HG03565 (cell line): ENCODE measurements around the gene CRYBG2.
"Not testable (repeated sequence)": the region's sequence is repeated elsewhere in the genome, so short reads cannot be mapped to it uniquely, and the experiment has no call there.

Source experiments
- ATAC-seq: cut with Tn5 transposase; IDR thresholded peaks from one replicate; pipeline ENCODE4 v1.9.1; 2021; ENCODE audit warnings: mild to moderate bottlenecking, moderate library complexity; ENCODE audit not compliant: unreplicated experiment

CRYBG2 gene

DNA sequence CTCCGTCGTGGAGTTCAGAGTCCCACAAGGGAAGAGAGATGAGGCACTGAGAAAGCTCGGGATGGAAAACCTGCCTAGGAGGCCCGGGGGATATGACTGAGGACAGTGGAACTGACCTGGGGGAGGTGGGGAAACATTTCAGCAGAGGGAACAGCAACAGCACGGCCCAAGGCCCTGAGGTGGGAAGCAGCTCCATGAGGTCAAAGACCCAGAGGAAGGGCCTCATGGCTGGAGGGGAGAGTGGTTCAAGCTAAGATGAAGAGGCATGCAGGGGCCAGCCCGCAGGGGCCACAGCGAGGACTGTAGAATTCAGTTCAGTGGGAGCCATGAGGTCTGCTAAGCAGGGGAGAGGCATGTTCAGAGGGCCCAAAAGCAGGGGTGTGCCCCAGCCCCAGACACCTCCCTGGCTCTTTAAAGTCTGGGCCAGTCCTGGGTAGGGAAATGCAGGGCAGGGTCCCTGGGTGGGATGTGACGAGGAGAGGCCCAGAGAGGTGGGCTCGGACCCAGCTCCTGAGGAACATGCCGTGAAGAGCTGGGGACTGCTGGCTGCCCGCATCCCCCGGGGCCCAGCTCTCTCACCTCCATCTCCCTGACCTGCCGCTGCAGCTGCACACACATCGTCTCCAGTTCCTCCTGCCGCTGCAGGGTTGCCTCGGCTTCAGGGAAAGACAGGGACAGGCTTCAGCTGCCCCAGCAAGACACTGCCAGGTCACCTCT is 57.4 kb downstream of the CRYBG2 start:
- no peak for ATAC-seq

DNA sequence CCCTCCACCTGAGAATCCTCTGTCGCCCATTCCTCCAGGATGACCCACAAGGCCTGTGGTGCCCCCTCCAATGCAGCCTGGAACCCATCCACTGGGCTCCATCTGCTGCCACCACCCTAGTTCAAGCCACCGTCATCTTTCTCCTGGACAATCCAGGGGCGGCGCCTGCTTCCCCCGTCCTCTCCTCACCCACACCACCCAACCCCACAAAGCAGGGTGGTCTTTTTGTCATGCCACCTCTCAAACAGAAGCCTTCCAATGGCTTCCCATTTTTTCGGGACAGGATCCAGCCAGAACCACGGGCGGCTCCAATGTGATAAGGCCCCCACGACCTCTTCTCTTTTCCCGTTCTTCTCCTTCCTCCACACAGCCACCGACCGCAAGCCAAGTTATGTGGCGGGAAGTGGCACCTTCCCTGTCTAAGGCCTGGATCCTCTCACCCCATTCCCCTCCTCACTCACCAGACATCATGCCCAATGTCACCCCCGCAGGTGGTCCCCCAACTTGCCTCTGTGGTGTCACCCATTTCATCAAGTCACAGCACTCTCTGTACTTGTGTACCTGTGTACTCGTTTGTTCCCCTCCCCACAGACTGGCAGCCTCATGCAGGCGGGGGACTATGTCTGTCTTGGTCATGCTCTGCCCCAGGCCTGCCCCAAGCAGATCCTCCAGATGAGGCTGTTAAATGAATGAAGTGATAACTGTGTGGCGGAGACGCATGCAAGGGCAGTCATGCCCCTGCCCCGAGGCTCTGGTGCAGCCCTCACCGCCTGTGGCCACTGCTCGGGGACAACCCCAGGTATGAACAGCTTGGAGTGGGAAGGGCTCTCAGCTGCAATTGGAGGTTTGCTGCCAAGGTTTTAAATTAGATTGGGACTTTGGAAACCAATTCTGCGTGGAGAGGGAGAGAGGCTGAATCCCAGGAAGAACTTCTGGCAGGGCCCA is 58.5 kb downstream of the CRYBG2 start:
- no peak for ATAC-seq

DNA sequence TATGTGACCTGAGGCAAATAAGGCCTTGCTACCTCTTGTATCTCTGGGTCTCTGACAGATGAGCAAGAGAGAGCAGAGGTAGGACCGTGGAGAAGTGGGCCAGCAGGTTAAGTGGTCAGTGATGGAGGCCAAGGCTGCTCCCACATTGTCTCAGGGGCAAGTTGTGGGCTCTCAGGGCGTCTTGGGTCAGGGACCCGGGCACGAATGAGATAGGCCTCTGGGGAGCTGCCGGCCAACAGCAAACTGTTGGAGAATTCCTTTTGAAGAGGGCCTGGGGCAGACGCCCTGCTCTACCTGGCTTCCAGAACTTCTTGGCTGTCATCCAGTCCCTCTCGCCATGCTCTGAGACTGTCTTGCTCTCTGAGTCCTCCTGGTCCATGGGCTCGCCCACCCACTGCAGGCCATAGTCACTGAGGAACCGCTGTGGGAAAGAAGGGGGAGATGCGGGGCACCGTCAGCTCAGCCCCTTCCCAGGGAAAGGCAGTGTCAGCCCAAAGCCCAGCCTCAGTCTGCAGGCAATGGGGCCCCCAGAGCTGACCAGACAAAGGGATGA is 59.9 kb downstream of the CRYBG2 start:
- no peak for ATAC-seq

DNA sequence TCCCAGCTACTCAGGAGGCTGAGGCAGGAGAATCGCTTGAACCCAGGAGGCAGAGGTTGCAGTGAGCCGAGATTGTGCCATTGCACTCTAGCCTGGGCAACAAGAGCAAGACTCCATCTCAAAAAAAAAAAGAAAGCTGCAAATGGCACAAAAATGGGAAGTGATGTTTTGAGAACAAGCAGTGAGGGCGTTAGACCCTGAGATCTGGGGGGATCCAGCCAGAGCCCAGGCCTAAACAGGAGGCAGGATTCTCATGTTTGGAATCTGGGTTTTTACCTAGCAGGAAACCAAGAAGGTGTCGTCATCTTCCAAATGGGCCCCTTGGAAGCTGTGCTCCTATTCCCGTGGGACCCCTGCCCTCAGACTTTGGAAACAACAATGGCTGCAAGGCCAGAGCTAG is 61.2 kb downstream of the CRYBG2 start:
- ATAC-seq = not testable (repeated sequence)

DNA sequence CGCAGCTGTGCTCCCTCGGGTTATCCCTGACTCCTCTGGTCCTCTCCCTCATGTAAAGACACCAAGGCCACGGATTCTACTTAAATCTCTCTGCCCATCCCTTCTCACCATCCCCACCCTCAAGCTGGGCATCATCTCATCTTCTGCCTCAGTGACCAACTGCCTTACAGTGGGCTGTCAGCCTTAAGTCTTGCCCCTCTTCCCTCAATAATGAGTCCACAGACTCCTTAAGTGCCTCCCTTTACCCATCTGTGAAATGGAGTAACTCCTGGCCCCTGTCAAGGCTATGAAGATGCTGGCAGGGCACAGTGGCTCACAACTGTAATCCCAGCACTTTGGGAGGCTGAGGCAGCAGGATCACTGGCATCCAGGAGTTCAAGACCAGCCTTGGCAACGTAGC is 62.0 kb downstream of the CRYBG2 start:
- no peak for ATAC-seq

DNA sequence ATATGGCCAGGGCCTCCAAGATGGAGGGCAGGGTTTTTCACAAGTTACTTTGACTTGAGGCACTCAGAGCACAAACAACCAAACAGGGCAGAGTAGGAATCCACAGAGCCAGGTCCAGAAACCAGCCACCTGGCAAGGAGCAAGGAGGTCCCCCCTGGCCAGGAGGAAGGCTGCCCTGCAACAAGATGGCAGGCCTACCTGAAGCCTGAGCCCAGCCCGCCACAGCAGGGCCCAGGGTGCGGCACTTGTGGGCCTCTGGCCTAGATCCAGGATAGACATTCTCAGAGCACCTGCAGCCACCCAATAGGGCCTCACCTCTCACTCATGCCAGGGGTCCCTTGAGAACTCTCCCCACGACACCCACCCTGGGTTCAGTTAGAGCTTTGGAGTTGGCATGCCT is 62.5 kb downstream of the CRYBG2 start:
- ATAC-seq = no peak

DNA sequence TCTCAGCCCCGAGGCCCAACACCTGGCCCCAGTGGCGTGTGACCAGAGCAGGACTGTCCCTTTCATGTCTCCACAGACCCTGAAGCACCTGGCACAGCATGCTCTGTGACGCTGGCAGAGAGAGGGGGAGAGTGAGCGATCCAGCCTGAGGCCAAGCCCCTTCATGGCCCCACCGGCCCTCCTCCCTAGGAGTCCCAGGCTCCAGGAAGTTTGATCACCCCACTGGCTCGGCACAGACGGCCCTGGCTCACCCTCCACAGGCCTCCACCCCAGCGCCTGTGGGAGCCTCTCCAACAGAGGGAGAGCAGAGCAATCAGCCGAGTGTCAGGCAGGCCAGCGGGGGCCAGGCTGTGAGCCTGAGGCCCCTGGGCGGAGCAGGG is 63.1 kb downstream of the CRYBG2 start:
- no peak for ATAC-seq

DNA sequence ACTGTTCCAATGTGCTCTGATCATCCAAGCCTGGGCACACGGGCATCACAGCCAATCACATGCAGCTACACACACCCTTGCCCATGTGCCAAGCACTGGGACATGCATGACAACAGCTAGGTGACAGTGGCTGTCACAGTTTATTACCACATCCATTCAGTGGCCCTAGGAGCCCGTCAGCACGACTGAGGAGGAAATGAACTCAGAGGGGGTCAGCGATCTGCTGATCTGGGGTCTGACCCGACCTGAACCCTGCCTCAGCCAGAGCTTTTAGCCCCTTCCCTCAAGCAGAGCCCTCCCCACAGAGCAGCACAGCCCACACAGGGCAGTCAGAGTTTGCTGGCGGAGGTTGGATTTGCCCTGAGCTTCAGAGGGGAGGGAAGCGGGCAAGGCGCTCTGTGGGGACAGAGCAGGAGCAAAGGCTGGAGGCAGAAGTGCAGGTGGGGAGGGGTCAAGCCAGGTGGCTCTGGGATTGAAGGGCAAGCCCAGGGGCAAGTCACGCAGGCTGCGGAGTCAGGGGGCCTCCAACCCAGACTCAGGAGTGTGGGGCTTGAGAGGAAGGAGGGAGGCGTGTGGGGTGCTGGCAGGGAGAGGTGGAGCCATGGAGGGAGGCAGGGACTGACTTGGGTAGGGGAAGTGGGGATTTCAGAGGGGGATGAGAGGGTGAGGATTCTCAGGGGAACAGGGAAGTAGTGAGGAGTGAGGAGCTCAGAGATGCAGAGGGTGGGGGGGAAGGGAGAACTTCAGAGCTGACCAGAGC is 63.6 kb downstream of the CRYBG2 start:
- no peak for ATAC-seq

DNA sequence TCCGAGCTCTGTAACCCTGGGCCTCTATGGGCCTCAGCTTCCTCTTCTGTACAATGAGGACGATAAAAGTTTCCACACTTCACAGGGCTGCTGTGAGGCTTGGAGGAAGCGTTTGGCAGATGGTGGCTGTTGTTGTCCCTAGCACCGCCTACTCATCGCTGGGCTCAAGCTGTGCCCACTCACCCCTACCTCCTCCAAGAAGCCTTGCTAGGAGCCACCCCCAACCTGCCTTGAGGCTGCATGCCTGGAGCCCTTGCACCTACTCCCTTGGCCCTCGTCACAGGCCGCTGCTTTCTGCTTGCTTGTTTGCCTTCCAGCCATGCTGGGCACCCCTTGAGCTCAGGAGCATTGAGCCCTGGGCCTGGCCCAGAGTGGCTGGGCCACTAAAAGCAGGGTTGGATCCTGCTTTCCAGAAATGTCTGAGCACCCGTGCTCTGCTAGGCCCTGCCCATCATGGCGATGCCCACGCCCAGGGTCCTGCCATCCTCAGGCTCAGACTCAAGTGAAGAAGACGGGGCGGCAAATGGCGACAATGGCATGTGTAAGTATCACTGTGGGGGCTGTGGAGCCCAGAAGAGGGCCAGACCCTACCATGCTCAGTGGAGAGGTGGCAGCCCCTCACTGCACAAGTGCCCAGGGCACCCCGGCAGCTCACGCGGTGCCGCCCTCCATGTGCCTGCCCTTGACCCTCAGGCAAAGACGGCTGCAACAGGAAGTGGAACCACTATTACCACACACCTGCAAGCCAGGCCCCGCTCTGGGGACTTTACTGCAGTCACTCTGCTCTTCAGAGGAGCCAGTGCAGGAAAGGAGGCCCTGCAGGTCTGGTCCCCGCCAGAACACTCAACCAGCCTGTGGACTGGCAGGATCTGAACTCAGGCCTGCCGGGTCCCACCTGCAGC is 64.5 kb downstream of the CRYBG2 start:
- ATAC-seq = no peak

DNA sequence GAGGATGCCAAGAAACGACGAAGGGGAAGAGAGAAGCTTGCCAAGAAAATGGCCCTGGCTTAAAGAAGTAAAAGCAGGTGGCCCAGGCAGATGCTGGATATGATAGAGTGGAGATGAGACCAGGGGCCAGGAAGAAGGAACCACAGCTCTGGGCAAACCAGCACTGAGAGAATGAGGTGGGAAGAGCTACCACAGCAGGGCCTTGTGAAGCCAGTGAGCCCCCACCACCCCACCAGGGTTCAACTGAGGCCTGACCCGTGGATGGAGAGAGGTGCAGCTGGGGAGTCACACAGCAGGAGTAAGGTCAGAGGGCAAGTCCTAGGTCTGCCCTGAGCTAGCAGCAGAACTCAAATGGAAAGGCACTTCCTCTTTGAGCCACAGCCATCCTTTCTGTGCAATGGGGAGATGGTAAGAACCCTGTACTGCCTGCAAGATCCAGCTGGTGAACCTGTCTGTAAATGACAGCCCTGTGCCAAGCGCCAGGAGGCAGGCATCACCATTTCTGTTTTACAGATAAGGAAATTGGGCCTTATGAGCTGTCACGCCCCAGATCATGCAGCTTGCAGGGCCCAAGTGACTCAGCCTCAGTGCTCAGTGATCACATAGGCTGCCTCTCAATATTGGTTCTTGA is 65.5 kb downstream of the CRYBG2 start:
- ATAC-seq = no peak

DNA sequence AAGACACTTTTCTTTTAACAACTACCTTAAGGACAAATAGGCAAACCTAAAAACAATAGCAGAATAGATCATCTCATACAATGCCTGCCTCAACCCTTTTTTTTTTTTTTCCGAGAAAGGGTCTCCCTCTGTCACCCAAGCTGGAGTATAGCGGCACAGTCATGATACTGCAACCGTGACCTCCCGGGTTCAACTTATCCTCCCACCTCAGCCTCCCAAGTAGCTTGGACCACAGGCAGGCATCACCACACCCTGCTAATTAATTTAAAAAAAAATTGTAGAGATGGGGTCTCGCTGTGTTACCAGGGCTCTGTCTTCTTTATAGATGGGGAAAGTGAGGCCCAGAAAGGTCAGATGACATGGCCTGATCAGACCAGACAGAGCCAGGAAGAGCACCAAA is 66.1 kb downstream of the CRYBG2 start:
- ATAC-seq = no peak

DNA sequence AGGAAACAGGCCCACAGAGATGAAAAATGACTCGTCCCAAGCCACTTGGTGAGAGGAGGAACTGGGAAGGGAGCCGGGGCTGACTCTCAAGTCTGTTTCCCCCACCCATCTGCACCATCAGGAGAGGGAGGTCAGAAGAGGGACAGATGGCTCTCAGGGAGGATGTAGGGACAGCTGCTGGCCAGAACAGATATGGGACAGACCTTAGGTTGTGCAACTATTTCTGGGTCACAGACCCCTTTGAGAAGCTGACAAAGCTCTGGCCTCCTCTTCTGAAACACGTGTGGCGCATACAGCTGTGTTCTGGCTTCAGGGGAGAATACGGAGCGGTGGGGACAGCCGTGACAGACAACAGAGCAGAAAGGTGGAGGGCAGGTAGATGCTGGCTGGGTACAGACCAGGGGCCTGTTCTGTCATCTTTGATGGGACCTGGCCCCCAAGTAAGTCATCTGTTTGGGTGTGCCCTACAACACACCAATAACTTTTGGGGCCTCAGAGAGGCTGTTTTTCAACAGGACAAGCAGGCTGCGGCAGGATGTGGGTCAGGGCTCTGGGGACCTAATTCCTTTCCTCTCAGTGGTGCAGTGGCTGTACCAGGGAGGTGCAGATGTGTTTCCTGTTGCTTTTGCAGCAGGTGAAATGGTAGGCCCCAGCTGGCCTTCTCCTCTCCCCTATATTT is 66.8 kb downstream of the CRYBG2 start:
- no peak for ATAC-seq

DNA sequence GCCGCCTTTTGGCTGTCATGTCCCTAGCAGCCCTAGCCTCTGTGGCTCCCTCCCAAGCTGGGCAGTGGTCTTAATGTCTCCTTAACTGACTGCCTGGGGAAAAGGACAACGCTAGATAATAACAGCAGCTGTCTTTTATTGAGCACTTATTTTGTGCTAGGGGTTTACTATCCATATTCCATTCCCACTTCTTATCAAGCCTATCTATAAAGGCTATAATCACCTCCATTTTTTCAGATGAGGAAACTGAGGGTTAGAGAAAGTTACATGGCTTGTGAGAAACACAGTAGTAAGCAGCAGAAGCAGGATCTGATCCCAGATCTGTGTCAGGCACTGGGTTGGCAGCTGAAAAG is 67.9 kb downstream of the CRYBG2 start:
- no peak for ATAC-seq

DNA sequence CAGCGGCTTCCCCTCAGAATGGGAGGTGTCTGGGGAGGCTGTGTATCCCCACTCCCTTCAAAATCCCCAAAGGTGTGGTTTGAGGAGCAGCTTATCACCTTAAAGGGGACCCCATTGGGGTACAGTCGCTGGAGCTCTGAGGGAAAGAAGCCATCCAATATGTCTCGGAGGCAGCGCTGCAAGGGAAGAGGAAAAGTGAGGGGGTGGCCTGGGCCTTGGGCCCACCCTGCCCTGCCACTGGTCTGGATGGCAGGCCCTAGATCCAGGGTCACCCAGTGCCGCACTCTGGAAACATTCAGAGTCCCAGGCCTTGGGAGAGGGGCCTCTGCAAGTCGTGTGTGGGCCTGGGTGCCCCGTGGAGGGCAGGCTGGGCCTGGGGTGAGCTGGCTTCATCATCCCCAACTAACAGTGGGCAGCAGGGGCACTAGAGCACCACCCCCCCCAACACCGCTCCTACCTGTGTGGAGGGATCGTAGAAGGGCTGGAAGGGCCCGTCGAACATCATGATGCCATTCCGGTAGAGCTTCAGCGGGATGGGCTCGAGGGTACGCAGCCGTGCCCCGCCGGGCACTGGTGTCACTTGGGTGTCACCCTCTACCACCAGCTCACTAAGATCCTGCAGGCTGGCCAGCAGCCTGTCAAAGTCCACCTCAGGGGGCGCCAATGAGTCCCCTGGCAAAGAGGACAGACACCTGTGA is 68.4 kb downstream of the CRYBG2 start:
- no peak for ATAC-seq

DNA sequence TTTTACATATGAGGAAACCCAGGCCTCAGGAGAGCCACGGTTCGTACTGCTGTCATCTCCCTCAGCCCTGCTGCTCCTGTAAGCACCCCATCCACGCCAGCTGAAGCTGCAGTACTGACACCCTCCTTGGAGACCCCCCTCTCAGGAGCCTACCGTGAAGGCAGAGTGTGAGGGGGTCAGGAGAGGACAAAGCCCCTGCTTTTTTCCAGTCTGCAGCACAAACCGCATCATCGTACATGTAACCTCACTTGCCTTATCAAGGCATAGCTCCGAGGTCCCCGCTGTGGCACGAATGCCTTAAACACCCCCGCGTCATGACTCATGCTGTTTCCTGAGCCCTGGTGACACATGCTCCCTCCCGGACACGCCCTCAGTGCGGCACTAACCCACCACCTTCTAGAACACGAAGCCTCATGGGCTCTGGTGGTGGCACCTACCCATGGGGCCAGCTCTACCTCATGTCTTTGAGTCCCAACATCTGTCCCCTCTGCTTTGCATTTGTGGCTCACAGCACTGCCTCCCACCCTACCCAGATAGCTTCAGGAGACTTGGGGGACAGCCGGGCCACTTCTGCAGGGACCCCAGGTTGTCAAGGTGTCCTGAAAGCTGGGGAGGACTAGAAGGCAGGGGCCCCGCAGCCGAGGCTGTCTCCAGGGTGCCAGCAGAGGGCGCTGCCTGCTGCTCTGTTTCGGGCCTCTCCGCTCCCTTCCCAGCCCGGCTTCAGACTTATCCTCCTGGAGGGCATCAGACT is 69.2 kb downstream of the CRYBG2 start:
- peak; percentile 35 for ATAC-seq

DNA sequence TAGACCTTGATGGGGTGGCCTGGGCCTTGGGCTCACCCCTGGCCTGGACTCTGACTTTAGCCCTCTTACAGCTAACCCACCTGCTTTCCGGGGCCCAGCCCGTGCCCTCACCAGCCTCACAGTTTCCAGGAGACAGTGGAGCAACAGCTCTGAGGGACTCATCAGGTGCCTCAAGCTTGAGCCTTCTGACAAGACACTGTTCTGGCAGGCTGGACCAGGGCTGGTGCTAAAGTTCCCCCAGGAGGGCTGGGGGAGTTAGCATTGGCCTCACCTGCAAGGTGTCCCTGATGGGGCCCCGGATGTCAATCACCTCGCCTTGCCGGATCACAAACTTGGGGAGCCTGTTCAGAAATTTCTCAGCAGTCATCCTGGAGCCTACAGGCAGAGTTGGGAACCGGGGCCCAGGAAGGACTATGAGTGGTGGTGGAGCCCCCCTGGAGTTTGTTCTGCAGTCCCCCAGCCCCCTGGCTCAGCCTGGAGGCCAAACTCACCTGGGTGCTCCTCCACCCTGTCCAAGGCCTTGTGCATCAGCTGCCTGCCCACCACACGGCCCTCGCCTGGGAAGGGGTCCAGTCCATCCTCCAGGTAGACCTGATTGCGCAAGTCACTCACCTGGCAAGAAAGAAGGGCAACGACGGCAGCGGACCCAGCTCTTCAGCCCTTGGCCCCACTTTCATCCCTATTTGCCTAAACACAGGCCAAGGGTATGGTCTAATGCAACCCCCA is 69.9 kb downstream of the CRYBG2 start:
- ATAC-seq = no peak

DNA sequence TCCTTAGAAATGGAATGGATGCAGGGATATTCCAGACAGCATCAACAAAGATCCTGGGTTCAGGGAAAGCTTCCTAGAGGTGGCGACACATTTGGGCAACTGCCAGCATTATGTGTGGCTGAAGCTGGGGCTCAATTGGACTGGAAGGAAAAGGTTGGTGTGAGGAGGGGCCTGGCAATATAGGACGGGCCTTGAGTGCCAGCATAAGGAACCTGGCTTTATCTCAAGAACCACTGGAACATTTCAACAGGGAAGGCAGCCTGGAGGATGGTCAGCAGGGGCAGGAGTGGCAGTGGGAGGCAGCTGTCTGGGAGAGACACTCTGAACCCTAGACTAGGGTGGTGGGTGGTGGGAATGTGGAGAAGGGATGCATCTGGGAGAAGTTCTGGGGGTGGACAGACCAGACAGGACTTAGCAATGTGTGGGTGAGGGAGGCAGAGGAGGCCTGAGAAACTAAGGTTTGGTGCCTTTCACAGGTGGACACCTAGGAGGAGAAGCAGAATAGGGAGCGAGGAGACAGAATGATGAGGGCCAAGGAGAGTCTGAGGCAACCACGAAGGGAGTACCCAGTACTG is 70.6 kb downstream of the CRYBG2 start:
- ATAC-seq = no peak
